HepG2 (cell line): ENCODE measurements around the gene SLC25A33. TPM values are rescaled to one million over a fixed set of nuclear protein-coding genes. Genes with fewer than 3 reads are reported as not detected.
A peak's percentile ranks its signal among the peaks of the same experiment; 100 is the strongest.

Experiments used
- AHR ChIP-seq: IDR thresholded peaks from 2 replicates; pipeline ENCODE4 v1.6.1; 2018; ENCODE audit warnings: missing genetic modification reagents, missing compliant biosample characterization
- CBX2 ChIP-seq, 2 experiments: fragments of 200-600 bp in 1 of 2; sonication (generic); formaldehyde crosslinking in 1 of 2; IDR thresholded peaks; 2 replicates each; pipeline versions ENCODE4 v1.7.0 to v1.8.1; 2018 to 2022; ENCODE audit warnings: low read depth in 2 of 2, low read length in 1 of 2, mild to moderate bottlenecking in 1 of 2, missing genetic modification reagents in 1 of 2
- DPF2 ChIP-seq: sonication (generic); formaldehyde crosslinking; IDR thresholded peaks from 2 replicates; pipeline ENCODE4 v1.4.0; 2020; ENCODE audit warnings: mild to moderate bottlenecking, low read depth, missing genetic modification reagents, borderline replicate concordance
- EP300 ChIP-seq, 3 experiments: sonication (generic) in 1 of 3; formaldehyde crosslinking in 1 of 3; IDR thresholded peaks; 2 replicates each; pipeline versions ENCODE4 v1.5.1 to v1.6.1; 2011 to 2020; ENCODE audit warnings: low read depth in 2 of 3, low read length in 2 of 3, borderline replicate concordance in 1 of 3, improper control_type of control experiment in 1 of 3, mild to moderate bottlenecking in 1 of 3, missing genetic modification reagents in 1 of 3, moderate library complexity in 1 of 3
- FOXM1 ChIP-seq: sonication (generic); formaldehyde crosslinking; IDR thresholded peaks from 2 replicates; pipeline ENCODE4 v1.5.0; 2020; ENCODE audit warnings: missing genetic modification reagents
- GFI1 ChIP-seq: sonication (generic); formaldehyde crosslinking; IDR thresholded peaks from 2 replicates; pipeline ENCODE4 v1.5.0; 2020; ENCODE audit warnings: missing genetic modification reagents, mild to moderate bottlenecking, borderline replicate concordance
- KDM5A ChIP-seq: fragments of 200-600 bp; sonication (generic); IDR thresholded peaks from 2 replicates; pipeline ENCODE4 v1.7.0; 2018; ENCODE audit warnings: antibody characterized with exemption, mild to moderate bottlenecking, low read length, borderline replicate concordance
- NFYC ChIP-seq: IDR thresholded peaks from 2 replicates; pipeline ENCODE4 v1.6.1; 2016; ENCODE audit warnings: missing genetic modification reagents, missing compliant biosample characterization
- RFX3 ChIP-seq: IDR thresholded peaks from 2 replicates; pipeline ENCODE4 v1.6.1; 2016; ENCODE audit warnings: missing biosample characterization, missing genetic modification reagents
- STAG1 ChIP-seq: sonication (generic); formaldehyde crosslinking; IDR thresholded peaks from 2 replicates; pipeline ENCODE4 v1.4.0; 2020; ENCODE audit warnings: missing genetic modification reagents
- ZMYM2 ChIP-seq: sonication (generic); formaldehyde crosslinking; IDR thresholded peaks from 2 replicates; pipeline ENCODE4 v1.8.0; 2022; ENCODE audit warnings: mild to moderate bottlenecking, missing genetic modification reagents
- ZNF235 ChIP-seq: sonication (generic); formaldehyde crosslinking; IDR thresholded peaks from 2 replicates; pipeline ENCODE4 v1.8.1; 2023; ENCODE audit warnings: mild to moderate bottlenecking, missing genetic modification reagents, borderline replicate concordance
- ZNF367 ChIP-seq: sonication (generic); formaldehyde crosslinking; IDR thresholded peaks from 2 replicates; pipeline ENCODE4 v1.4.0; 2020; ENCODE audit warnings: missing genetic modification reagents, borderline replicate concordance
- ZNF546 ChIP-seq: sonication (generic); formaldehyde crosslinking; conservative IDR thresholded peaks from 2 replicates; pipeline ENCODE4 v1.8.1; 2023; ENCODE audit warnings: mild to moderate bottlenecking, missing genetic modification reagents
- ZNF724P ChIP-seq: sonication (generic); formaldehyde crosslinking; IDR thresholded peaks from 2 replicates; pipeline ENCODE4 v1.8.0; 2022; ENCODE audit warnings: missing genetic modification reagents, borderline replicate concordance
- ZNF841 ChIP-seq: sonication (generic); formaldehyde crosslinking; IDR thresholded peaks from 2 replicates; pipeline ENCODE4 v1.8.1; 2023; ENCODE audit warnings: missing genetic modification reagents, borderline replicate concordance
- polyA plus RNA-seq, 8 experiments: library from polyadenylated mRNA; depleted of rRNA in 3 of 8; stranded (reverse) in 7 of 8; unstranded in 1 of 8; fragments of >200 nt; fragmentation: Illumina TruSeq in 4 of 8; extraction: Trizol in 4 of 8; gene quantifications; 2 replicates each; pipeline versions ENCODE4 v1.2.1 to v1.2.3, GENCODE V29; 2011 to 2016; ENCODE audit warnings: low read depth in 4 of 8, missing spikeins in 1 of 8, mixed read lengths in 1 of 8; ENCODE audit not compliant: insufficient read depth in 1 of 8
- total RNA-seq, 5 experiments: library from RNA; depleted of rRNA; stranded (reverse); fragments of >200 nt; fragmentation: Illumina TruSeq; extraction: Trizol; gene quantifications; 2 replicates each; pipeline ENCODE4 v1.2.3, GENCODE V29; 2016; ENCODE audit warnings: low read depth in 1 of 5
- TF ChIP-seq, protein P1 (sequence below): IDR thresholded peaks from 2 replicates; pipeline ENCODE4 v1.6.1; 2018; ENCODE audit warnings: missing genetic modification reagents, mild to moderate bottlenecking, missing compliant biosample characterization
- TF ChIP-seq, protein P2 (sequence below): IDR thresholded peaks from 2 replicates; pipeline ENCODE4 v1.4.0; 2020; ENCODE audit warnings: mild to moderate bottlenecking, missing genetic modification reagents
- TF ChIP-seq, protein P3 (sequence below): sonication (generic); formaldehyde crosslinking; IDR thresholded peaks from 2 replicates; pipeline ENCODE4 v1.8.1; 2023; ENCODE audit warnings: mild to moderate bottlenecking, missing genetic modification reagents
- TF ChIP-seq, protein P4 (sequence below): IDR thresholded peaks from 2 replicates; pipeline ENCODE4 v1.6.1; 2016

Gene SLC25A33
- total and polyA plus RNA-seq, 2 of the 13 experiments (the other 11 are each of a cell fraction or from before 2014, with no cell fraction given): 15.4 to 50.3 TPM

DNA sequence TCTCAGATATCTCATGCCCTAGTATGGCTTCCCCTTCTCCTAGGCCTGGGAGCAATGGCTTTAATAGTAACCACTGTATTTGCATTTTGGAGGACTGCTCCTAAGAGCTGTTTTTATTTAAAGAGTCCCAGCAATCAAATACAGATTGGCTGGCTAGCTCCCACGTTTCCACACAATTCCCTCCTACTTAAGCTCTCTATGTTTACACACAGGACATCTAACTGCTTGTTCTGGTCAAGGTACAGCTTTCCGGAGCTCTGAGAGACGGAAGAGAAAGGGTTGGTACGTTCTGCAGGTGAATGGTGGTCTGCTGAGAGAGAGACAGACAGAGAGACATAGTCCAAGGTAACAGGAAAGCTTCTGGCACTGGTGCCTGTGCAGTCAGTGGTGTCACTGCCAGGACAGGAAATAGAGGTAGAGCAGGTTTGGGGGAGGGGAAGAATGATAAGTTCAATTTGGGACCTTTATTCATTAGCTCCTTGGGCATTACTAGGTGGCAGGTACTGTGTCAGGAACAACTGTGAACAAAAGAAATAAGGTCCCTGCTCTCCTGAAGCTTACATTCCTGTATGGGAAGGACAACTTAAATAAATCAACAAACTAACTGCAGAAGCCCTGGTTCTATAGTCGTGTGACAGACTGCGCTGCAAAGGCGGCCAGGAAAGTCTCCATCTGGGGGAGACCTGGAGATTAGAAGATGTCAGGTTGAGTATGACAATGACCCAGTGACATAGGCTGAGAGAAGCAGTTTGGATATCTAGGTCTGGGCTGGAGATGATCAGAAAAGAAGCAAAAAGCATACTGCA is 1.2 kb upstream of the SLC25A33 start (continued):
- TF ChIP-seq ZNF841 (CRISPR knock-in tag) (no peak), AHR (CRISPR knock-in tag) (no peak; the same call in 1 of the 2 replicates), ZNF235 (no peak), NFYC (CRISPR knock-in tag) (peak; percentile 66), RFX3 (CRISPR knock-in tag) (0 out of 2 replicates have a peak, but pooled peaks have one; percentile 7), ZMYM2 (CRISPR knock-in tag) (0 out of 2 replicates have a peak, but pooled peaks have one; percentile 56), GFI1 (peak; percentile 67), STAG1 (CRISPR knock-in tag) (peak; percentile 26; the same call in 1 of the 2 replicates), ZNF546 (CRISPR knock-in tag) (no peak), DPF2 (CRISPR knock-in tag) (peak; percentile 74), FOXM1 (peak; percentile 87; the same call in 1 of the 2 replicates), CBX2 (IDR thresholded peaks at IDR 0.05; ENCODE audit: low read depth, low read length) (no peak), CBX2 (CRISPR knock-in tag; IDR thresholded peaks at IDR 0.05; ENCODE audit: low read depth) (no peak), KDM5A (no peak), ZNF724P (no peak), EP300 (IDR thresholded peaks at IDR 0.05; ENCODE audit: low read depth in 2 of 2, low read length in 2 of 2) (peak in 1 of 2 experiments; percentile 83; a peak in 2 of 4 replicates), EP300 (CRISPR knock-in tag; IDR thresholded peaks at IDR 0.05; ENCODE audit: borderline replicate concordance) (peak; percentile 79), ZNF367 (CRISPR knock-in tag) (no peak)
- TF ChIP-seq, protein P1, sequence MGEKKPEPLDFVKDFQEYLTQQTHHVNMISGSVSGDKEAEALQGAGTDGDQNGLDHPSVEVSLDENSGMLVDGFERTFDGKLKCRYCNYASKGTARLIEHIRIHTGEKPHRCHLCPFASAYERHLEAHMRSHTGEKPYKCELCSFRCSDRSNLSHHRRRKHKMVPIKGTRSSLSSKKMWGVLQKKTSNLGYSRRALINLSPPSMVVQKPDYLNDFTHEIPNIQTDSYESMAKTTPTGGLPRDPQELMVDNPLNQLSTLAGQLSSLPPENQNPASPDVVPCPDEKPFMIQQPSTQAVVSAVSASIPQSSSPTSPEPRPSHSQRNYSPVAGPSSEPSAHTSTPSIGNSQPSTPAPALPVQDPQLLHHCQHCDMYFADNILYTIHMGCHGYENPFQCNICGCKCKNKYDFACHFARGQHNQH (CRISPR knock-in tag): peak; percentile 87
- TF ChIP-seq, protein P2, sequence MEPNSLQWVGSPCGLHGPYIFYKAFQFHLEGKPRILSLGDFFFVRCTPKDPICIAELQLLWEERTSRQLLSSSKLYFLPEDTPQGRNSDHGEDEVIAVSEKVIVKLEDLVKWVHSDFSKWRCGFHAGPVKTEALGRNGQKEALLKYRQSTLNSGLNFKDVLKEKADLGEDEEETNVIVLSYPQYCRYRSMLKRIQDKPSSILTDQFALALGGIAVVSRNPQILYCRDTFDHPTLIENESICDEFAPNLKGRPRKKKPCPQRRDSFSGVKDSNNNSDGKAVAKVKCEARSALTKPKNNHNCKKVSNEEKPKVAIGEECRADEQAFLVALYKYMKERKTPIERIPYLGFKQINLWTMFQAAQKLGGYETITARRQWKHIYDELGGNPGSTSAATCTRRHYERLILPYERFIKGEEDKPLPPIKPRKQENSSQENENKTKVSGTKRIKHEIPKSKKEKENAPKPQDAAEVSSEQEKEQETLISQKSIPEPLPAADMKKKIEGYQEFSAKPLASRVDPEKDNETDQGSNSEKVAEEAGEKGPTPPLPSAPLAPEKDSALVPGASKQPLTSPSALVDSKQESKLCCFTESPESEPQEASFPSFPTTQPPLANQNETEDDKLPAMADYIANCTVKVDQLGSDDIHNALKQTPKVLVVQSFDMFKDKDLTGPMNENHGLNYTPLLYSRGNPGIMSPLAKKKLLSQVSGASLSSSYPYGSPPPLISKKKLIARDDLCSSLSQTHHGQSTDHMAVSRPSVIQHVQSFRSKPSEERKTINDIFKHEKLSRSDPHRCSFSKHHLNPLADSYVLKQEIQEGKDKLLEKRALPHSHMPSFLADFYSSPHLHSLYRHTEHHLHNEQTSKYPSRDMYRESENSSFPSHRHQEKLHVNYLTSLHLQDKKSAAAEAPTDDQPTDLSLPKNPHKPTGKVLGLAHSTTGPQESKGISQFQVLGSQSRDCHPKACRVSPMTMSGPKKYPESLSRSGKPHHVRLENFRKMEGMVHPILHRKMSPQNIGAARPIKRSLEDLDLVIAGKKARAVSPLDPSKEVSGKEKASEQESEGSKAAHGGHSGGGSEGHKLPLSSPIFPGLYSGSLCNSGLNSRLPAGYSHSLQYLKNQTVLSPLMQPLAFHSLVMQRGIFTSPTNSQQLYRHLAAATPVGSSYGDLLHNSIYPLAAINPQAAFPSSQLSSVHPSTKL: peak; percentile 88
- TF ChIP-seq, protein P3, sequence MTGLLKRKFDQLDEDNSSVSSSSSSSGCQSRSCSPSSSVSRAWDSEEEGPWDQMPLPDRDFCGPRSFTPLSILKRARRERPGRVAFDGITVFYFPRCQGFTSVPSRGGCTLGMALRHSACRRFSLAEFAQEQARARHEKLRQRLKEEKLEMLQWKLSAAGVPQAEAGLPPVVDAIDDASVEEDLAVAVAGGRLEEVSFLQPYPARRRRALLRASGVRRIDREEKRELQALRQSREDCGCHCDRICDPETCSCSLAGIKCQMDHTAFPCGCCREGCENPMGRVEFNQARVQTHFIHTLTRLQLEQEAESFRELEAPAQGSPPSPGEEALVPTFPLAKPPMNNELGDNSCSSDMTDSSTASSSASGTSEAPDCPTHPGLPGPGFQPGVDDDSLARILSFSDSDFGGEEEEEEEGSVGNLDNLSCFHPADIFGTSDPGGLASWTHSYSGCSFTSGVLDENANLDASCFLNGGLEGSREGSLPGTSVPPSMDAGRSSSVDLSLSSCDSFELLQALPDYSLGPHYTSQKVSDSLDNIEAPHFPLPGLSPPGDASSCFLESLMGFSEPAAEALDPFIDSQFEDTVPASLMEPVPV (CRISPR knock-in tag): no peak
- TF ChIP-seq, protein P4, sequence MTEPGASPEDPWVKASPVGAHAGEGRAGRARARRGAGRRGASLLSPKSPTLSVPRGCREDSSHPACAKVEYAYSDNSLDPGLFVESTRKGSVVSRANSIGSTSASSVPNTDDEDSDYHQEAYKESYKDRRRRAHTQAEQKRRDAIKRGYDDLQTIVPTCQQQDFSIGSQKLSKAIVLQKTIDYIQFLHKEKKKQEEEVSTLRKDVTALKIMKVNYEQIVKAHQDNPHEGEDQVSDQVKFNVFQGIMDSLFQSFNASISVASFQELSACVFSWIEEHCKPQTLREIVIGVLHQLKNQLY: peak; percentile 81
